Measurements from ENCODE around the gene ENTREP3. TPM values are rescaled to one million over a fixed set of nuclear protein-coding genes. Genes with fewer than 3 reads are reported as not detected.

Gene ENTREP3
- total RNA-seq, 1 donor from 2014 or later, result 20.5 TPM

- intact Hi-C loops (cut with micrococcal nuclease), result loop anchor here (10.0 kb wide), 2 partner anchors 286 to 776 kb away; partner anchors contain the start of genes ASH1L, LAMTOR2 and UBQLN4
Measured at GRCh38 chr1:155279268-155279667, 24.0 kb upstream of the ENTREP3 start.

GRCh38 chr1:155278689-155279160, 23.4 kb upstream of the ENTREP3 start:
- intact Hi-C loops (cut with micrococcal nuclease), result loop anchor here (1.0 to 10.0 kb wide), 3 partner anchors 286 to 776 kb away; partner anchors contain the start of genes ASH1L, LAMTOR2 and UBQLN4

GRCh38 chr1:155277902-155278688, 22.8 kb upstream of the ENTREP3 start:
- intact Hi-C loops (cut with micrococcal nuclease), result loop anchor here (1.0 to 10.0 kb wide), 6 partner anchors 16 to 777 kb away; partner anchors contain the start of genes ASH1L, FDPS, LAMTOR2 and SCAMP3

DNA sequence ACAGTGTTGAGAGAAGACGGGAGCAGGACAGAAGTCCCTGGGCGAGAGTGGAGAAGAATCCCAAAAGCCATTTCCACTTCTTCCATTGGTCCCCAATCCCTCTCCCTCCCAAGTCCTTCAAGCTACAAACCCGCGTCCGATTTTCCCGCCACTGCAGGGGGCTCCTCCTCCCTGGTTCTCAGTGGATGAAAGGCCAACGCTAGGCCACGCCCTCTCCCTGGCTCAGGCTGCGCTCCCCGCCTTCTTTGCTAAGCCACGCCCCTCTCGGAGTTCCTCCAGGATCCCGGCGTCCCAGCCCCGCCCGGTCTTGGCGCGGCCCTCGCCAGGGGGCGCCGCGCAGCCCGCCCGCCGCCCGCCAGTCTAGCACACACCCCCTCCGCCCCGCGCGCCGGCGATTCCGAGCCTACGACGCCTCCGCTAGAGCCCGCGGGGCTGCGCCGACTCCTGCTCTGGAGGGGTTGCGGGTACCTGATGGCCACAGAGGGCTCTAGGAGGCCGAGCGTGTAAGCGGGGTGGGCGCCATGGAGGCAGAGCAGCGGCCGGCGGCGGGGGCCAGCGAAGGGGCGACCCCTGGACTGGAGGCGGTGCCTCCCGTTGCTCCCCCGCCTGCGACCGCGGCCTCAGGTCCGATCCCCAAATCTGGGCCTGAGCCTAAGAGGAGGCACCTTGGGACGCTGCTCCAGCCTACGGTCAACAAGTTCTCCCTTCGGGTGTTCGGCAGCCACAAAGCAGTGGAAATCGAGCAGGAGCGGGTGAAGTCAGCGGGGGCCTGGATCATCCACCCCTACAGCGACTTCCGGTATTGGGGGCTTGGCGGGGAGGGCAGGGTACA, 22.0 kb upstream of the ENTREP3 start, which contains the start of gene HCN3:
HCN3 (plus strand) TSS at position 394 of the 832 bp plus-strand sequence; CDS start at position 522, 128 bp downstream.
- intact Hi-C loops (cut with micrococcal nuclease), result loop anchor here (1.0 to 10.0 kb wide), 5 partner anchors 15 to 778 kb away; partner anchors contain the start of genes ASH1L, FDPS, LAMTOR2 and SCAMP3

GRCh38 chr1:155273343-155274245, 18.3 kb upstream of the ENTREP3 start, which contains the start of gene CLK2:
Gene CLK2 (minus strand): TSS chr1:155273504. CDS start chr1:155270977, 2,527 bp downstream.
- intact Hi-C loops (cut with micrococcal nuclease), result loop anchor here (1.0 to 10.0 kb wide), 11 partner anchors 11 to 1009 kb away; partner anchors contain the start of genes ASH1L, ENTREP3, FDPS and GON4L

DNA sequence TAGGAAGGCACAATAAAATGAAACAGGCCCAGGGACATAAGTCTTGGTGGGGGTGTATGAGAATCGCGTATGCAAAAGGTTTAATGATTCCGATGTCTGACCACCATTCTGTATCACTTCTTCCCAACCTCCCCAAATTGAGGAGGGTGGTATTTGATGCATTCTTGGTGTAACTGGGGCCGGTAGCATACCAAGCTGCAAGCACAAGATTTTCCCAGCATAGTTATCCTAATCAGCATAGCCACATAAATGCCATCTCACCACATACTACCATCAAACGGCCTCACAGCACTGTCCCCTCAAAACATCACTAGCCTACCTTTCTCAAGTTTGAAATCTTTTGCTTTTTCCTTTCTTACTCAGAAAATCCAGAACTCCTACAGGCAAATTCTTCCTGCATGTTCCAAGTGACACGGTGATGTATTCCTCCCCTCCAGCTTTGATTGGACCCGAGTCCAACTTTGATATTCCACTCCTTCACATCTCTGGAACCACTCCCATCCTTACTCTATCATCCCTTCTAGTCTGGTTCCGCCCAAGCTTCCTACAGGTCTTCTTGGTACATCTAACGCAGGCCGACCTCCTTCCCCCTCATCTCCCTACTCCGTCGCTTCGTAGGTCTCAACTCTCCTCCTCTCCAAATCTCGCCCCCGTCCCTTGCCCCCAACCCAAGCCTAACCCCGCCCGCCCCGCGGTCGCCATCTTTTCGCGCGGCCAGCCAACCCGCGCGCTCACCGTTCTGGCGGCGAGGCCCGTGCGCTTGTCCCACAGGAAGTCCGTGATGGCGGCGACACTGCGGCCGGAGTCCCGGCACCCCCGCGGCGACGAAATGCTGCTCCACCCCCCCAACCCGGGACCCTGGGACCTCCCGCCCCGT, 17.4 kb upstream of the ENTREP3 start:
- intact Hi-C loops (cut with micrococcal nuclease), result loop anchor here (1.0 to 10.0 kb wide), 11 partner anchors 10 to 1010 kb away; partner anchors contain the start of genes ASH1L, ENTREP3, FDPS and GON4L

- intact Hi-C loops (cut with micrococcal nuclease), result no loop called here
Measured at GRCh38 chr1:155269381-155269780, 14.1 kb upstream of the ENTREP3 start.

- intact Hi-C loops (cut with micrococcal nuclease), result no loop called here
Measured at GRCh38 chr1:155268630-155269029, 13.3 kb upstream of the ENTREP3 start.

DNA sequence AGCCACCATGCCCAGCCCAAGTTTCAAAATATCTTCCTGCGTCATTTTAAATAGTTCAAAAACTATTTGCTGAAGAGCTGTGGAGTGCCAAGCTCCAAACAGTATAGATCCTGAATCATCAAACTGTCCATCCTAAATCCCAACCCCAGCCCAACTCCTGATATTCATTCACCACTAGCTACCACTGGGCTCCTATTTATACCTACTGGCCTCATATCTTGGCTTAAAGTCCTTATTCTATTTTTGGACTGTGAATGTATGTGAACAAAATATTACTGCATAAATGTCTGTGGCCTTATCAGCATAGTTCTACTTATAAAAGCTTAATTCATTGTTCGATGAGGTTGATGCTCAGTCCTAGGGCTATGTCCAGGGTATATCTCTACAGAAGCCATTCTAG, 12.1 kb upstream of the ENTREP3 start:
- intact Hi-C loops (cut with micrococcal nuclease), result no loop called here

DNA sequence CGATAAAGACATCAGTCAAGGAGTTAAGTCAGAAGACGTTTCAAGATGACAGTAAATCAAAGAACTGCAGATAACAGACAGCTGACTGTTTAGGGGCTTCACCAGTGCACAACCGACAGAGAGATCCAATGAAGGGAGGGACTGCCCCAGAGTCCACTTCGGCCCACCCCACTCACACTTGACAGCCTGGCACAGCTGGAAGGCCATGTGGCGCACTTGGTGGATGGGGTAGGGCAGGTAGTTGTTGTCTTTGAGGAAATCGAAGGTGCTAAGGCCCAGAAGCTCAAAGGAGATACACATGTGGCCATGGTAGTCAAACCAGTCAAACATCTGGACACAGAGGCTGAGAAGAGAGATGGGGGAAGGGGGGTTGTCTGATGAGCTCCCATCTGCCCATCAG, 11.3 kb upstream of the ENTREP3 start:
- intact Hi-C loops (cut with micrococcal nuclease), result no loop called here

DNA sequence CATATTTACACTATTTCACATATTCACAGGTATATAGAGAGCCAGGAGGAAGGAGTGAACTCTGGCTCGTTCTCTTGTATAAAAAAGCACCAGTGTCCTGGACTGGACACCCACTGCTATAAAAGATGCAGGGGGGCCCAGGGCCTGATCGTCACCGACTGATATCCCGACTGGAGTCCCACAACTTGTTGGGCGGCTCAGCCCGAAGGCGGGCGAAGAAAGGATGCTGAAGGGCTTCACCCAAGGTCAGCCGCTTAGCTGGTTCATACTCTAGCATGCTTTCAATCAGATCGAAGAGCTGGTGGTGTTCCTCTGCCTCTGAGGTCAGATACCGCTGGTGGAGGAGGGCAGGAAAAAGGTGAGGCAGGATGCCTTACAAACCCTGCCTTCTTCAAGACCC, 7.8 kb upstream of the ENTREP3 start:
- intact Hi-C loops (cut with micrococcal nuclease), result loop anchor here (2.0 kb wide), 1 partner anchor 758 kb away; the partner anchor contains the start of gene SSR2

- intact Hi-C loops (cut with micrococcal nuclease), result loop anchor here (1.0 to 2.0 kb wide), 7 partner anchors 11 to 759 kb away; partner anchors contain the start of genes CLK2, FDPS, HCN3 and MTX1
Measured at GRCh38 chr1:155261852-155262673, 6.8 kb upstream of the ENTREP3 start, which contains the start of gene SCAMP3. Gene SCAMP3 (minus strand): TSS chr1:155262360. CDS start chr1:155262151, 209 bp downstream.

DNA sequence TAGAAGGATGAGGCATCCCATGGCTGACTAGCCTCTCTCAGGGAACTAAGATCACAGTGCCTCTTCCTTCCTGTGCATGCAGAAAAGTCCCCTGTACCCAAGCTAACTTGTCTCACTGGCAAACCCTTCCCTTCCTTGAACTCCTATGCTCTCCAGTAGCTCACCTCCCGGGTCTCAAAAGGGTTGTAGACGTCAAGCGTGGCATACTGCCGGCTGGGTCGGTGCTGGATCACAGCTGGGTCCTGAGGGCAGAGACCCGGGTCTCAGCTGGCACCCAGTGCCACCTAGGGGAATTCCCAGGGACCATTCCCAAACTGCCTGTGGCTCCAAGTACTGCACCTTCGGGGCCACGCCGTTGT, 6.2 kb upstream of the ENTREP3 start:
- intact Hi-C loops (cut with micrococcal nuclease), result no loop called here

GRCh38 chr1:155260276-155260675, 5.0 kb upstream of the ENTREP3 start:
- intact Hi-C loops (cut with micrococcal nuclease), result no loop called here

- intact Hi-C loops (cut with micrococcal nuclease), result no loop called here
Measured at GRCh38 chr1:155256058-155256852, 972 bp upstream of the ENTREP3 start.

GRCh38 chr1:155254714-155255242, 505 bp downstream of the ENTREP3 start:
- intact Hi-C loops (cut with micrococcal nuclease), result loop anchor here (1.0 to 2.0 kb wide), 5 partner anchors 13 to 766 kb away; partner anchors contain the start of genes CLK2 and SSR2

GRCh38 chr1:155254228-155254713, 1.0 kb downstream of the ENTREP3 start:
- intact Hi-C loops (cut with micrococcal nuclease), result loop anchor here (2.0 kb wide), 1 partner anchor 767 kb away; the partner anchor contains the start of gene SSR2
